Fibroblast of pulmonary artery (primary cell): ENCODE measurements around the gene RHBDL3.

Experiments used
- DNase-seq: peaks from one replicate; pipeline ENCODE4 v3.0.0-alpha.2; 2010; ENCODE audit warnings: low read depth
- H3K4me3 ChIP-seq: replicated peaks from 2 replicates; pipeline ENCODE4 v1.5.1; 2011; ENCODE audit warnings: low read depth, mild to moderate bottlenecking, control low read depth, low read length, moderate library complexity
- TF ChIP-seq, protein P1 (sequence below): IDR thresholded peaks from 2 replicates; pipeline ENCODE4 v1.5.1; 2011; ENCODE audit warnings: mild to moderate bottlenecking, control low read depth, low read length, inconsistent platforms; ENCODE audit errors: missing control alignments

RHBDL3 gene

DNA sequence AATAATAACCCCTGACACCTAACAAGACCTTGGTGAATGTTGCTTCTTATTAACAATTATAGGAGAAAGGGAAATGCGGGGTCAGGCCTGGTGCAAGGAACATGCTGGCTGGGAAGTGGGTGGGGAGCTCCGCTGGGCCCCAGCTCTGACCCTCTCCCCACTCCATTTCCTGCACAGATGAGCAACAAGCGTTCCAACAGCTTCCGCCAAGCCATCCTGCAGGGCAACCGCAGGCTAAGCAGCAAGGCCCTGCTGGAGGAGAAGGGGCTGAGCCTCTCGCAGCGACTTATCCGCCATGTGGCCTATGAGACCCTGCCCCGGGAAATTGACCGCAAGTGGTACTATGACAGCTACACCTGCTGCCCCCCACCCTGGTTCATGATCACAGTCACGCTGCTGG is 23.0 kb downstream of the RHBDL3 start:
- TF ChIP-seq, protein P1, sequence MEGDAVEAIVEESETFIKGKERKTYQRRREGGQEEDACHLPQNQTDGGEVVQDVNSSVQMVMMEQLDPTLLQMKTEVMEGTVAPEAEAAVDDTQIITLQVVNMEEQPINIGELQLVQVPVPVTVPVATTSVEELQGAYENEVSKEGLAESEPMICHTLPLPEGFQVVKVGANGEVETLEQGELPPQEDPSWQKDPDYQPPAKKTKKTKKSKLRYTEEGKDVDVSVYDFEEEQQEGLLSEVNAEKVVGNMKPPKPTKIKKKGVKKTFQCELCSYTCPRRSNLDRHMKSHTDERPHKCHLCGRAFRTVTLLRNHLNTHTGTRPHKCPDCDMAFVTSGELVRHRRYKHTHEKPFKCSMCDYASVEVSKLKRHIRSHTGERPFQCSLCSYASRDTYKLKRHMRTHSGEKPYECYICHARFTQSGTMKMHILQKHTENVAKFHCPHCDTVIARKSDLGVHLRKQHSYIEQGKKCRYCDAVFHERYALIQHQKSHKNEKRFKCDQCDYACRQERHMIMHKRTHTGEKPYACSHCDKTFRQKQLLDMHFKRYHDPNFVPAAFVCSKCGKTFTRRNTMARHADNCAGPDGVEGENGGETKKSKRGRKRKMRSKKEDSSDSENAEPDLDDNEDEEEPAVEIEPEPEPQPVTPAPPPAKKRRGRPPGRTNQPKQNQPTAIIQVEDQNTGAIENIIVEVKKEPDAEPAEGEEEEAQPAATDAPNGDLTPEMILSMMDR, result no peak
- no peak for DNase-seq
- no peak overlapping the region for H3K4me3 ChIP-seq

DNA sequence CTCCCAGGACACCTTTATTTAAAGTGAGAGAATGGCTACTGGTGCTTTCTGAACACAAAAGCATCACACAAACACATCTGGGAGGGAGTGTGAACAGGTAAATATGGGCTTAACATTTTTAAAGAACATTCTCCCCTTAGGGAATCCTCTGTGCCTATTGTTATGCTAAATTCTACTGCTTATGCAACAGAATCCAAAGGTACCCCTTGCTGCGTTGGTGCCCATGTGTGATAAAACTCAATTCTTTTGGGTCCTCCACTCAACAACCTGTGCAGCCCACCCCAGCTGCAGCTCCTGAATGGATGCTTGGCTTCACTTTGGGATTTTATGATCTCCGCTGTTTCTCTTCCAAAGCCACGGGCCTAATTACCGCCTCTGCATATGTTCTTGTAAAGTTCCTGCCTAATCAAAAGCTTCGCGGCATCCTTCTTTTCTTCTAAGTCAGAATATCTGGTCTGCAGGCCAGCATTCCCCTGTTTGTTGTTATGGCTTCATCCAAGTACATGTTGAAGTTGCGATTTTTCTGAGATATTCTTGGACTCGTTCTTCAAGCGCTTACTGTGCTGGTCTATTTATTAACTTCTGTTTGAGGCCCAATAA is 23.9 kb downstream of the RHBDL3 start:
- no peak for DNase-seq
- TF ChIP-seq, protein P1, result no peak
- no peak overlapping the region for H3K4me3 ChIP-seq

DNA sequence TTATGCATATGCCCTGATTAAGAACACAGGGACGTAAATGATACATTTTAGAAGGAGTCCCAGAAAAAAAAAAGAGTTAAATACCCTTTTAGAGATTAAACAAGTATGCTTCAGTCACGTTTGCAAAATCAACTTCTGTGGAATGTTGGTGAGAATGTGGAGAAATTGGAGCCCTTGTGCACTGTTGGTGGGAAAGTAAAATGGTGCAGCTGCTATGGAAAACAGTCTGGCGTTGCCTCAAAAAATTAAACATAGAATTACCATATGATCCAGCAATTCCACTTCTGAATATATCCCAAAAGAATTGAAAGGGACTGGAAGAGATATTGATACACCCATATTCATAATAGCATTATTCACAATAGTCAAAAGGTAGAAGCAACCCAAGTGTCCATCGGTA is 26.5 kb downstream of the RHBDL3 start:
- H3K4me3 ChIP-seq, result no peak overlapping the region
- TF ChIP-seq, protein P1, result no peak
- DNase-seq, result no peak

DNA sequence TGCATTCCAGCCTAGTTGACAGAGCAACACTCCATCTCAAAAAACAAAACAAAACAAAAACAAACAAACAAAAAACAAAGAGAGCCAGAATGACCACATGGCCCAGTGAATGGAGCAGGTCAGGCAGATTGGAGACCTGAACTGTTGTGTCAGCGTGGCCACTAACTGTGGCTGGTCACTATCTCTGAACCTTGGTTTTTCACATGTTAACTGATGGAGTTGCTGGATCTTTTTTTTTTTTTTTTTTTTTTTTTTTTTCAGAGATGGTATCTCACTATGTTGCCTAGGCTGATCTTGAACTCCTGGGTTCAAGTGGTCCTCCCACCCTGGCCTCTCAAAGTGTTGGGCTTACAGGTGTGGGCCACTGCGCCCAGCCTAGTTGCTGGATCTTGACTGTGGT is 31.8 kb downstream of the RHBDL3 start:
- TF ChIP-seq, protein P1, result no peak
- no peak for DNase-seq
- no peak overlapping the region for H3K4me3 ChIP-seq

DNA sequence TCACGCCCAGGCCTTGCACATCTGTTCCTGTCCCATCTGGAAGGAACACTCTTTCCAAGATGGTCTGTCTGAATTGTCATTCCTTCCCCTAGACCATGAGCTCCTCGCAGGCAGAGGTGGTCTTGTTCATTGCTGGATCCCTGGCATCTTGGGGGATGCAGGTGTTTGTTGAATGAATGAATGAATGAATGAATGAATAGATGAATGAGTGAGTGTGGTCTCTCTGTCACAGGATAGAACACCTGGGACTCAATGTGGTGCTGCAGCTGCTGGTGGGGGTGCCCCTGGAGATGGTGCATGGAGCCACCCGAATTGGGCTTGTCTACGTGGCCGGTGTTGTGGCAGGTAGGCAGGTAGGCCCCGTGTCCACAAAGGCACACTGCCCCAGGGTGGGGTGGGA is 32.2 kb downstream of the RHBDL3 start:
- no peak overlapping the region for H3K4me3 ChIP-seq
- no peak for DNase-seq
- TF ChIP-seq, protein P1, result no peak

DNA sequence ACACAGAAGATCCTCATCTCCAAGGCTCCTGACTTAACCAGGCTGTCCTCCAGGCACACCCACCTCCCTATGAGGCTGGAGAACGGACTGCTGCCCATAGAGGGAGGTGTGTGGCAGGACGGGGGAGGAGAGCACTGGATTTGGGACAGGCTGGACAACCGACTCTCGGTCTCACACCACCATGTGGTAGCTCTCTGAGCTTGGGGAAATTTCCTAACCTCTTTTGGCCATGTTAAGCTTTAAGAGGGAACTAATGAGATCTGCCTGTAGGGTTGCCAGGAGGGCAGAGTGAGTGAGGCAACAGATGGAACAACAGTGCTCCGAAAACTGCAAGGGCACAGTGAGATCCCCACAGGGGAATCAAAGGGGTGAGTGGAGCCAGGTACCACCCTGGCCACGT is 32.7 kb downstream of the RHBDL3 start:
- H3K4me3 ChIP-seq, result no peak overlapping the region
- TF ChIP-seq, protein P1, result no peak
- no peak for DNase-seq
